HepG2 (cell line): ENCODE results near the gene ABCC5. TPM values are rescaled to one million over a fixed set of nuclear protein-coding genes. Genes with fewer than 3 reads are reported as not detected.
A peak's percentile ranks its signal among the peaks of the same experiment; 100 is the strongest.

Experiments used
- ATAD3A ChIP-seq: sonication (generic); formaldehyde crosslinking; IDR thresholded peaks from 2 replicates; pipeline ENCODE4 v1.4.0; 2020; ENCODE audit warnings: missing genetic modification reagents
- GPN1 ChIP-seq: sonication (generic); formaldehyde crosslinking; IDR thresholded peaks from 2 replicates; pipeline ENCODE4 v1.5.1; 2020; ENCODE audit warnings: missing genetic modification reagents, borderline replicate concordance
- HOXA5 ChIP-seq: sonication (generic); formaldehyde crosslinking; IDR thresholded peaks from 2 replicates; pipeline ENCODE4 v1.4.0; 2020; ENCODE audit warnings: missing genetic modification reagents
- MIER2 ChIP-seq: IDR thresholded peaks from 2 replicates; pipeline ENCODE4 v1.6.1; 2016; ENCODE audit warnings: missing biosample characterization, missing genetic modification reagents
- MXD3 ChIP-seq: IDR thresholded peaks from 2 replicates; pipeline ENCODE4 v1.6.1; 2016; ENCODE audit warnings: mild to moderate bottlenecking, missing biosample characterization, missing genetic modification reagents
- PATZ1 ChIP-seq: sonication (generic); formaldehyde crosslinking; IDR thresholded peaks from 2 replicates; pipeline ENCODE4 v1.4.0; 2020; ENCODE audit warnings: missing genetic modification reagents
- POLR2A ChIP-seq, 2 experiments: IDR thresholded peaks; 2 replicates each; pipeline ENCODE4 v1.6.1; 2011; ENCODE audit warnings: low read depth in 2 of 2, low read length in 2 of 2, mild to moderate bottlenecking in 1 of 2, moderate library complexity in 1 of 2; ENCODE audit not compliant: insufficient read depth in 1 of 2
- RBM22 ChIP-seq: fragments of 200-400 bp; formaldehyde crosslinking; optimal IDR thresholded peaks from 2 replicates; pipeline ENCODE3; 2017; ENCODE audit warnings: mild to moderate bottlenecking, low read length, moderate library complexity
- ZFP82 ChIP-seq: sonication (generic); formaldehyde crosslinking; IDR thresholded peaks from 2 replicates; pipeline ENCODE4 v1.5.1; 2020; ENCODE audit warnings: mild to moderate bottlenecking, missing genetic modification reagents, borderline replicate concordance
- ZNF281 ChIP-seq: sonication (generic); formaldehyde crosslinking; IDR thresholded peaks from 2 replicates; pipeline ENCODE4 v1.4.0; 2020; ENCODE audit warnings: missing genetic modification reagents, borderline replicate concordance
- ZNF788 ChIP-seq: sonication (generic); formaldehyde crosslinking; IDR thresholded peaks from 2 replicates; pipeline ENCODE4 v1.5.0; 2020; ENCODE audit warnings: mild to moderate bottlenecking, missing genetic modification reagents, borderline replicate concordance
- ZSCAN5A ChIP-seq: sonication (generic); formaldehyde crosslinking; IDR thresholded peaks from 2 replicates; pipeline ENCODE4 v1.8.0; 2022; ENCODE audit warnings: mild to moderate bottlenecking, missing genetic modification reagents, borderline replicate concordance
- polyA plus RNA-seq, 8 experiments: library from polyadenylated mRNA; depleted of rRNA in 3 of 8; stranded (reverse) in 7 of 8; unstranded in 1 of 8; fragments of >200 nt; fragmentation: Illumina TruSeq in 4 of 8; extraction: Trizol in 4 of 8; gene quantifications; 2 replicates each; pipeline versions ENCODE4 v1.2.1 to v1.2.3, GENCODE V29; 2011 to 2016; ENCODE audit warnings: low read depth in 4 of 8, missing spikeins in 1 of 8, mixed read lengths in 1 of 8; ENCODE audit not compliant: insufficient read depth in 1 of 8
- total RNA-seq, 5 experiments: library from RNA; depleted of rRNA; stranded (reverse); fragments of >200 nt; fragmentation: Illumina TruSeq; extraction: Trizol; gene quantifications; 2 replicates each; pipeline ENCODE4 v1.2.3, GENCODE V29; 2016; ENCODE audit warnings: low read depth in 1 of 5
- TF ChIP-seq, protein P1 (sequence below): sonication (generic); formaldehyde crosslinking; IDR thresholded peaks from 2 replicates; pipeline ENCODE4 v1.8.0; 2022; ENCODE audit warnings: mild to moderate bottlenecking, missing genetic modification reagents; ENCODE audit not compliant: insufficient replicate concordance
- TF ChIP-seq, protein P2 (sequence below): IDR thresholded peaks from 2 replicates; pipeline ENCODE4 v1.6.1; 2016

ABCC5 gene
- total and polyA plus RNA-seq, 2 of the 13 experiments (the other 11 are each of a cell fraction or from before 2014, with no cell fraction given) = 12.5 to 12.7 TPM

GRCh38 chr3:183988216-183988790, 29.4 kb downstream of the ABCC5 start (continued):
- peak; percentile 69 for TF ChIP-seq PATZ1 (CRISPR knock-in tag)
- TF ChIP-seq, protein P1, sequence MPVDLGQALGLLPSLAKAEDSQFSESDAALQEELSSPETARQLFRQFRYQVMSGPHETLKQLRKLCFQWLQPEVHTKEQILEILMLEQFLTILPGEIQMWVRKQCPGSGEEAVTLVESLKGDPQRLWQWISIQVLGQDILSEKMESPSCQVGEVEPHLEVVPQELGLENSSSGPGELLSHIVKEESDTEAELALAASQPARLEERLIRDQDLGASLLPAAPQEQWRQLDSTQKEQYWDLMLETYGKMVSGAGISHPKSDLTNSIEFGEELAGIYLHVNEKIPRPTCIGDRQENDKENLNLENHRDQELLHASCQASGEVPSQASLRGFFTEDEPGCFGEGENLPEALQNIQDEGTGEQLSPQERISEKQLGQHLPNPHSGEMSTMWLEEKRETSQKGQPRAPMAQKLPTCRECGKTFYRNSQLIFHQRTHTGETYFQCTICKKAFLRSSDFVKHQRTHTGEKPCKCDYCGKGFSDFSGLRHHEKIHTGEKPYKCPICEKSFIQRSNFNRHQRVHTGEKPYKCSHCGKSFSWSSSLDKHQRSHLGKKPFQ (CRISPR knock-in tag) = peak; percentile 45
- peak; percentile 65; the same call in 1 of the 2 replicates for TF ChIP-seq MIER2
- TF ChIP-seq GPN1 = no peak
- TF ChIP-seq ZNF788 = peak; percentile 71; the same call in 1 of the 2 replicates
- no peak for TF ChIP-seq MXD3 (CRISPR knock-in tag)
- TF ChIP-seq ZFP82 (CRISPR knock-in tag) = no peak
- TF ChIP-seq, protein P2, sequence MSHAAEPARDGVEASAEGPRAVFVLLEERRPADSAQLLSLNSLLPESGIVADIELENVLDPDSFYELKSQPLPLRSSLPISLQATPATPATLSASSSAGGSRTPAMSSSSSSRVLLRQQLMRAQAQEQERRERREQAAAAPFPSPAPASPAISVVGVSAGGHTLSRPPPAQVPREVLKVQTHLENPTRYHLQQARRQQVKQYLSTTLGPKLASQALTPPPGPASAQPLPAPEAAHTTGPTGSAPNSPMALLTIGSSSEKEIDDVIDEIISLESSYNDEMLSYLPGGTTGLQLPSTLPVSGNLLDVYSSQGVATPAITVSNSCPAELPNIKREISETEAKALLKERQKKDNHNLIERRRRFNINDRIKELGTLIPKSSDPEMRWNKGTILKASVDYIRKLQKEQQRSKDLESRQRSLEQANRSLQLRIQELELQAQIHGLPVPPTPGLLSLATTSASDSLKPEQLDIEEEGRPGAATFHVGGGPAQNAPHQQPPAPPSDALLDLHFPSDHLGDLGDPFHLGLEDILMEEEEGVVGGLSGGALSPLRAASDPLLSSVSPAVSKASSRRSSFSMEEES (CRISPR knock-in tag) = peak; percentile 41; the same call in 1 of the 2 replicates
- peak; percentile 33; the same call in 1 of the 2 replicates for TF ChIP-seq ZNF281 (CRISPR knock-in tag)
- TF ChIP-seq POLR2A (IDR thresholded peaks at IDR 0.05; ENCODE audit: insufficient read depth in 1 of 2, low read depth in 2 of 2, low read length in 2 of 2) = peak; percentile 46 to 48; a peak in 3 of 4 replicates
- no peak for TF ChIP-seq ATAD3A (CRISPR knock-in tag)
- 0 out of 2 replicates have a peak, but pooled peaks have one; percentile 59 for TF ChIP-seq ZSCAN5A (CRISPR knock-in tag)
- no peak for TF ChIP-seq RBM22
- TF ChIP-seq HOXA5 (CRISPR knock-in tag) = 0 out of 2 replicates have a peak, but pooled peaks have one; percentile 12
- TF ChIP-seq, all 625 proteins: peak for 170
